CD1c-positive myeloid dendritic cell (primary cell): Measurements from ENCODE around the gene TAF4.
"Not testable (repeated sequence)": the region's sequence is repeated elsewhere in the genome, so short reads cannot be mapped to it uniquely, and the experiment has no call there.

Experiments
- DNase-seq: peaks from one replicate; pipeline ENCODE4 v3.0.0-alpha.2; 2016; ENCODE audit errors: extremely low spot score

Gene TAF4

DNA sequence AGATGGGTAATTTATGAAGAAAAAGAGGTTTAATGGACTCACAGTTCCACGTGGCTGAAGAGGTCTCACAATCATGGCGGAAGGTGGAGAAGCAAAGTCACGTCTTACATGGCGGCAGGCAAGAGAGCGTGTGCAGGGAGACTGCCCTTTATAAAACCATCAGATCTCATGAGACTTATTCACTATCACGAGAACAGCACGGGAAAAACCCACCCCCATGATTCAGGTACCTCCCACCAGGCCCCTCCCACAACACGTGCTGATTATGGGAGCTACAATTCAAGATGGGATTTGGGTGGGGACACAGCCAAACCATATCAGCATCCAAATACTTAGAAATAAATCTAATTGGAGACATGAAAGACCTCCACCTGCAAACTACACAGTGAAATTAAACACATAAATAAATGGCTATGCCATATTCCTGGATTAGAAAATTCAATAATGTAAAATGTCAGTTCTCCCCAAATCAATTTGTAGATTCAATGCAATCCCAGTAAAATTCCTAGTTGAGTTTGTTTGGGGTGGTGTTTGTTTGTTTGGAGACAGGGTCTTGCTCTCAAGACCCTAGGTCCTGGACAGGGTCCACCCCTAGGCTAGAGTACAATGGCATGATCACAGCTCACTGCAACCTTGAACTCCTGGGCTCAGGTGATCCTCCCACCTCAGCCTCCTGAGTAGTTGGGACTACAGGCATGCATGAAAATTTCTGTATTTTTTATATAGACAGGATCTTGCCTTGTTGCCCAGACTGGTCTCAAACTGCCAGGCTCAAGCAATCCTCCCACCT is 101.6 kb downstream of the TAF4 start:
- DNase-seq = no peak

DNA sequence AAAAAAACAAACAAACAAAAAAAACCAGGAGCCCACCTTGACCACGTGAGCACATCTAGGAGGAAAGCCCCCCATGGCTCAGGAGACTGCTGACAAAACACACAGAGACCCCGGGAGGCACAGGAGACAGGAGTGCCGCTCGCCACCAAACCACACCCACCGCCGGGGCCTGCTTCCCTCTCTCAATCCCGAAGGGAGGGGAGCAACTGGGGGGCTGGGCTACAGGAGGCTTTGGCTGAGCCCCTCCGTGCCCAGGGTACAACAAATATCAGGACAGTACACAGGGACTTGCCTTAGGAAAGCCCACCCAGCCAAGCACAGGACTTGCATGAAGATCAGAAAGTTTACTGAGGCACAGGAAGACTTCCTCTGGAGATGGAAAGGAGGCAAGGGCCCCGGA is 102.5 kb downstream of the TAF4 start:
- DNase-seq = no peak

DNA sequence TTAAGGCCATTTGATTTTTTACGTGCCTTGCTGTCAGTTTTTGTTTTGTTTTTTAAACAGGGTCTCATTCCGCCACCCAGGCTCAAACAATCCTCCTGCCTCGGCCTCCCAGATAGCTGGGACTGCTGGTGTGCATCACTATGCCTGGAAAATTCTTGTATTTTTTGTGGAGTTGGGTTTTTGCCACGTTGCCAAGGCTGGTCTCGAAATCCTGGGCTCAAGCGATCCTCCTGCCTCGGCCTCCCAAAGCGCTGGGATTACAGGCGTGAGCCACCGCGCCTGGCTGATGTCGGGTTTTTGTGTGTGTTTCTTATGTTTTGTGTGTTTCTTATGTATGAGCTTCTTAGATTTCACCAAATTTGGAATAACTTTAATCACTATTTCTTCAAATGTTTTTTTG is 104.8 kb downstream of the TAF4 start:
- no peak for DNase-seq

- no peak for DNase-seq
Observed at GRCh38 chr20:61958773-61959700, 106.6 kb downstream of the TAF4 start.

GRCh38 chr20:61957961-61958715 is 107.5 kb downstream of the TAF4 start:
- DNase-seq = no peak

GRCh38 chr20:61956396-61957342 is 109.0 kb downstream of the TAF4 start:
- DNase-seq = no peak

GRCh38 chr20:61955668-61956395 is 109.8 kb downstream of the TAF4 start:
- DNase-seq = no peak

GRCh38 chr20:61954276-61955021 is 111.2 kb downstream of the TAF4 start:
- no peak for DNase-seq

- no peak for DNase-seq
Observed at GRCh38 chr20:61953037-61954021, 112.4 kb downstream of the TAF4 start.

DNA sequence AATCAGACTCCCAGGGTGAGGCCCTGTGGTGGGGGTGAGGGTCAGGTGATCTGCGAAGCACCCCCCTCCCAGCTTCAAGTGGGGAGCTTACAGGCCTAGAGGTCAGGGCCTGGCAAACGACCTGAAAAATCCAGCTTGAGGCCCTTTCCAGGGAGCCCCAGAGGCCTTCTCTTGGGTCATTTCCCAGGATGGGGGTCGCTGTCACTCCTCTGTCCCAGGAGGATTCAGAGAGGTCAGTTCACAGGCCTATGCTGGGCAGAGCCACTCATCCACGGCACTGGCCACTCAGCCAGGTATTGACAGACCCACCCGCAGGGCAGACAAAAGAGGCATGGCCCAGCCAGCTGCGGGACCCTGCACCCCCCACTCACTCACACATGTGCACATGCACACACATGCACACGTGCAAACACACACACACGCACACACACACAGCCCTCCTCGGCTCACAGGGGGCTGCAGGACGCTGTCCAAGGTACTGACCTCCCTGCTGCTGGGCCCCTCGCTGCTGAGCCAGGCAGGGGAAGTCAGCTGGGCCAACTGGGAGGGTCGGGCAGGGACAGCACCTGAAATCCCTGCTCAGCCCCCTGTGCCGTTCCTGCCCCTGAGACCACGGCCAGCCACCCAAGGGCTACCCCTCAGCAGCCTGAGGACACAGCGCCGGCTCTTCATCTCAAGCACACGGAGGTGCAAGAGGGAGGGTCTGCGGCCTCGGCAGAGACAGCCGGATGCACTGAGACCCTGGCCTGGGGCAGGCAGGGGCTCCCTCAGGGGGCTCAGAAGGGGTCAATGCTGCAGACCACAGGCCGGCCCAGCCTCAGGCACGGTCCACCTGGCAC is 113.8 kb downstream of the TAF4 start:
- no peak for DNase-seq

DNA sequence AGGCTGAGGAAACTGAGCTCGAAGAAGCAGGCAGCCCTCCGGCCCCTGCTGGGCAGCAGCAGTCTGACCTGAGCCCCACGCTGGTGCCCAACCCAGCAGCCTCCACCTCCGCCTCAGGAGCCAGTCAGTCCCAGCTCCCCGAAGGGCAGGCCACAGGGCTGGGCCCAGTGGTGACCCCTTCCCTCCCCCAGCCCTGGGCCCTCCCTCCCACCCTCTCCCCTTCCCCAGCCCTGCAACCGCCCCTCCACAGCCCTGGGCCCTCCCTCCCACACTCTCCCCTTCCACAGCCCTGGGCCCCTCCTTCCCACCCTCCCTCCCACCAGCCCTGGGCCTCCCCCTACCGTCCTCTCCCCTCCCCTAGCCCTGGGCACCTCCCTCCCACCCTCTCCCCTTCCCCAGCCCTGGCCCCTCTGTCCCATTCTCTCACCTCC is 115.0 kb downstream of the TAF4 start:
- DNase-seq = no peak

DNA sequence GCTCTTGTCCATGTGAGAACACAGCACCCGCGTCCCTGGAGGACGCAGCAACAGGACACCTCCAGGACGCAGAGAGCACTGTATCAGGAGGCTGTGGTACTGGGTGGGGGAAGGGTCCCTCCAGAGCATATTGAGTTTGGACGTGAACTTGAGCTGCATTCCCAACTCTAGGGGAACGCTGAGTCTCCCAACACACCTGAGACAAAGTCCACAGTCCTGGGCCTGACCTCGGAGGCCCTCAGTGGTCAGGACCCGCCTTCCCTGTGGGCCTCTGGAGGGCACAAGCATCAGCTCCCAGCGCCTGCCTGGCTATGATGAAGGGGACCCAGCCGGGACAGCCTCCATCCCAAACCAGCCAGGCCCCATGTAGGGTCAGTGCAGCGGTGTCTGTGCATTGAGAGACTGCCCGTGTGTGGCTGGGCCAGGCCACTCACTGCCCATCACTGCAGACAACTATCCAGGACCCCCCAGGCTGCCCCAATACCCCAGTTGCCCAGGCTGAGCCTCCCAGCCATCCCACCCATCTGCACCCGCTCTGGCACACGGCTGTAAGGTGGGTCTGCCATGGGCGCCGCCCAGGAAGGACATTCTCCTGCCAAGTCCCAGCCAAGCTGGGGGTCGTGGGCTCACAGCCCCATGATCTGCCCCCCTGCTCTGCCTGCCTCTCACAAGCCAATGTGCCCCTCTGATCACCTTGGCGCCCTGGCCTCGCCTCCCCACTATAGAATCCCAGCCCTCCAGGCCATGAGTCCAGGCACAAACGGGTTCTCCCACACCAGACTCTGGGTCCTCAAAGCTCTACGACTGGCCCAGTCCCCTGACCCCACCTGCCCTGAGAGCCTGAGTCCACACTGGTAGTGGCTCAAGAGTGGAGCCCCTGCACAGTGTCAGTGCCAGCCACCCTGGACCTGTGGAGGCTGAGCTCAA is 115.7 kb downstream of the TAF4 start:
- DNase-seq = no peak

- no peak for DNase-seq
Observed at GRCh38 chr20:61949363-61949713, 116.3 kb downstream of the TAF4 start.

GRCh38 chr20:61948586-61949362 is 116.9 kb downstream of the TAF4 start:
- DNase-seq = no peak

DNA sequence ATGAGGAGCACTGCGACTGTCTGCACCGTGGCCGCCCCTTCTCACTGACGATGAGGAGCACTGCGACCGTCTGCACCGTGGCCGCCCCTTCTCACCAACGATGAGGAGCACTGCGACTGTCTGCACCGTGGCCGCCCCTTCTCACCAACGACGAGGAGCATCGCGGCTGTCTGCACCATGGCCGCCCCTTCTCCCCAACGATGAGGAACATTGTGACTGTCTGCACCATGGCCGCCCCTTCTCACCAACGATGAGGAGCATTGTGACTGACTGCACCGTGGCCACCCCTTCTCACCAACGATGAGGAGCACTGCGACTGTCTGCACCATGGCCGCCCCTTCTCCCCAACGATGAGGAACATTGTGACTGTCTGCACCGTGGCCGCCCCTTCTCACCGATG is 117.6 kb downstream of the TAF4 start:
- not testable (repeated sequence) for DNase-seq

DNA sequence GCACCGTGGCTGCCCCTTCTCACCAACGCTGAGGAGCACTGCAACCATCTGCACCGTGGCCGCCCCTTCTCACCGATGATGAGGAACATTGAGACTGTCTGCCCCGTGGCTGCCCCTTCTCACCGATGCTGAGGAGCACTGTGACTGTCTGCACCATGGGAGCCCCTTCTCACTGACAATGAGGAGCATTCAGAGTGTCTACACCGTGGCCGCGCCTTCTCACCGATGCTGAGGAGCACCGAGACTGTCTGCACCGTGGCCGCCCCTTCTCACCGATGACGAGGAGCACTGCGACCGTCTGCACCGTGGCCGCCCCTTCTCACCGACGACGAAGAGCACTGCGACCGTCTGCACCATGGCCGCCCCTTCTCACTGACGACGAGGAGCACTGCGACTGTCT is 120.2 kb downstream of the TAF4 start:
- DNase-seq = not testable (repeated sequence)
